KOPT-K1 (cell line): ENCODE measurements around the gene ZNF358.

ENCODE experiments used
- H3K27ac ChIP-seq: fragments of 200-600 bp; sonication (generic); 2 replicates; pipeline ENCODE4 v1.5.1; 2016; ENCODE audit warnings: antibody characterized with exemption, mild to moderate bottlenecking, low read depth, low read length; ENCODE audit not compliant: poor library complexity, severe bottlenecking
- H3K36me3 ChIP-seq: fragments of 200-600 bp; sonication (generic); 2 replicates; pipeline ENCODE4 v1.5.1; 2017; ENCODE audit warnings: antibody characterized with exemption, mild to moderate bottlenecking, low read length, moderate library complexity; ENCODE audit not compliant: insufficient read depth
- H3K9me3 ChIP-seq: fragments of 200-600 bp; sonication (generic); 2 replicates; pipeline ENCODE4 v1.5.1; 2017; ENCODE audit warnings: antibody characterized with exemption, low read length, mild to moderate bottlenecking; ENCODE audit not compliant: insufficient read depth, poor library complexity, severe bottlenecking

The ZNF358 gene

GRCh38 chr19:7505288-7505681 lies 10.6 kb upstream of the ZNF358 start:
- H3K9me3 ChIP-seq = no peaks in the 10 kb centered on the region
- no peak overlapping the region for H3K27ac ChIP-seq
- no peaks in the 10 kb centered on the region for H3K36me3 ChIP-seq

- Histone ChIP-seq H3K27ac (no peak overlapping the region), H3K9me3 (no peaks in the 10 kb centered on the region), H3K36me3 (no peaks in the 10 kb centered on the region)
Measured at GRCh38 chr19:7505682-7506384, 10.1 kb upstream of the ZNF358 start.

GRCh38 chr19:7506385-7507328 lies 9.2 kb upstream of the ZNF358 start:
- Histone ChIP-seq H3K36me3 (no peaks in the 10 kb centered on the region), H3K27ac (no peak overlapping the region), H3K9me3 (no peaks in the 10 kb centered on the region)

GRCh38 chr19:7507884-7508283 lies 8.0 kb upstream of the ZNF358 start:
- Histone ChIP-seq H3K36me3 (no peaks in the 10 kb centered on the region), H3K27ac (no peak overlapping the region), H3K9me3 (no peaks in the 10 kb centered on the region)

- no peak overlapping the region for H3K27ac ChIP-seq
- H3K36me3 ChIP-seq = no peaks in the 10 kb centered on the region
Measured at GRCh38 chr19:7509625-7510024, 6.3 kb upstream of the ZNF358 start.

GRCh38 chr19:7512400-7512851 lies 3.5 kb upstream of the ZNF358 start:
- Histone ChIP-seq H3K27ac (no peak overlapping the region), H3K36me3 (no peaks in the 10 kb centered on the region), H3K9me3 (no peaks in the 10 kb centered on the region)

More at GRCh38 chr19:7509625-7510024, 6.3 kb upstream of the ZNF358 start:
- no peaks in the 10 kb centered on the region for H3K9me3 ChIP-seq

GRCh38 chr19:7513809-7514642 lies 1.9 kb upstream of the ZNF358 start:
- Histone ChIP-seq H3K36me3 (no peaks in the 10 kb centered on the region), H3K9me3 (no peaks in the 10 kb centered on the region), H3K27ac (no peak overlapping the region)

- H3K9me3 ChIP-seq = no peaks in the 10 kb centered on the region
- H3K36me3 ChIP-seq = no peaks in the 10 kb centered on the region
- no peak overlapping the region for H3K27ac ChIP-seq
Measured at GRCh38 chr19:7515110-7515644, 726 bp upstream of the ZNF358 start.

GRCh38 chr19:7516333-7516732 lies 430 bp downstream of the ZNF358 start:
- Histone ChIP-seq H3K36me3 (no peaks in the 10 kb centered on the region), H3K9me3 (no peaks in the 10 kb centered on the region), H3K27ac (no peak overlapping the region)

GRCh38 chr19:7516878-7517277 lies 975 bp downstream of the ZNF358 start:
- Histone ChIP-seq H3K9me3 (no peaks in the 10 kb centered on the region), H3K36me3 (no peaks in the 10 kb centered on the region), H3K27ac (no peak overlapping the region)

- no peaks in the 10 kb centered on the region for H3K9me3 ChIP-seq
- H3K27ac ChIP-seq = no peak overlapping the region
- H3K36me3 ChIP-seq = no peaks in the 10 kb centered on the region; the same call in 1 of the 2 replicates
Measured at GRCh38 chr19:7519361-7520130, 3.6 kb downstream of the ZNF358 start.

GRCh38 chr19:7520131-7521051 lies 4.5 kb downstream of the ZNF358 start:
- Histone ChIP-seq H3K27ac (no peak overlapping the region), H3K36me3 (no peaks in the 10 kb centered on the region; the same call in 1 of the 2 replicates), H3K9me3 (no peaks in the 10 kb centered on the region)

GRCh38 chr19:7521551-7522071 lies 5.7 kb downstream of the ZNF358 start:
- Histone ChIP-seq H3K36me3 (peaks cover under 1% of the 10 kb centered on the region; the same call in 1 of the 2 replicates), H3K9me3 (no peaks in the 10 kb centered on the region), H3K27ac (no peak overlapping the region)
